H1 (cell line): Measurements from ENCODE around the gene HEATR9. TPM values are rescaled to one million over a fixed set of nuclear protein-coding genes. Genes with fewer than 3 reads are reported as not detected.

Experiments used
- CTCF ChIA-PET: fragments of 300-600 bp; sonication (Branson Sonifier 250); formaldehyde crosslinking; loops from one replicate; lab custom pipeline; 2021; ENCODE audit not compliant: partially characterized antibody; lab: Charles Lee
- POLR2A ChIA-PET: fragments of 300-600 bp; sonication (Branson Sonifier 250); formaldehyde crosslinking; loops from one replicate; lab custom pipeline; 2021; ENCODE audit warnings: inconsistent platforms; ENCODE audit not compliant: partially characterized antibody; lab: Charles Lee
- DNase-seq, 2 experiments: peaks; one replicate each; pipeline versions ENCODE4 v3.0.0 to v3.0.0-alpha.2; 2010 to 2022; ENCODE audit warnings: low spot score in 2 of 2, low read depth in 1 of 2, mixed read lengths in 1 of 2
- FAIRE-seq: peaks from 2 replicates; lab custom pipeline; 2011; peaks lifted over from hg19 to GRCh38; lab: Jason Lieb, UNC
- H2AFZ ChIP-seq: 2 replicates; pipeline ENCODE4 v1.8.1; 2012; ENCODE audit warnings: low read length, inconsistent platforms
- H2AK5ac ChIP-seq: 2 replicates; pipeline ENCODE4 v1.6.1; 2013; ENCODE audit warnings: low read depth, low read length
- H2BK120ac ChIP-seq: replicated peaks from 2 replicates; pipeline ENCODE3; 2013; ENCODE audit warnings: low read depth, low read length, inconsistent platforms
- H2BK12ac ChIP-seq: 2 replicates; pipeline ENCODE4 v1.6.1; 2013; ENCODE audit warnings: low read depth, low read length
- H2BK15ac ChIP-seq: 2 replicates; pipeline ENCODE4 v1.6.1; 2013; ENCODE audit warnings: low read length
- H2BK20ac ChIP-seq: 2 replicates; pipeline ENCODE4 v1.6.1; 2013; ENCODE audit warnings: low read length
- H2BK5ac ChIP-seq: 2 replicates; pipeline ENCODE4 v1.6.1; 2013; ENCODE audit warnings: low read depth, low read length
- H3K14ac ChIP-seq: 2 replicates; pipeline ENCODE4 v1.6.1; 2013; ENCODE audit warnings: inconsistent platforms; ENCODE audit not compliant: insufficient read length
- H3K18ac ChIP-seq: 2 replicates; pipeline ENCODE4 v1.6.1; 2013; ENCODE audit warnings: low read length; ENCODE audit errors: extremely low read depth
- H3K23ac ChIP-seq: 2 replicates; pipeline ENCODE4 v1.6.1; 2013; ENCODE audit warnings: inconsistent platforms; ENCODE audit not compliant: insufficient read length
- H3K23me2 ChIP-seq: 2 replicates; pipeline ENCODE4 v1.6.1; 2013; ENCODE audit warnings: low read depth, low read length
- H3K27ac ChIP-seq: 2 replicates; pipeline ENCODE4 v1.6.1; 2011; ENCODE audit warnings: low read depth, low read length, inconsistent platforms
- H3K27me3 ChIP-seq, 4 experiments: replicated peaks in 1 of 4; 1 replicate in 1 of 4; 2 replicates in 3 of 4; pipeline versions ENCODE4 v1.6.1 to v1.8.1; 2011 to 2013; ENCODE audit warnings: low read length in 3 of 4, mild to moderate bottlenecking in 3 of 4, inconsistent platforms in 2 of 4, mixed read lengths in 2 of 4, moderate library complexity in 1 of 4; ENCODE audit not compliant: control insufficient read depth in 3 of 4, insufficient read depth in 3 of 4; ENCODE audit errors: extremely low read depth in 1 of 4
- H3K36me3 ChIP-seq, 4 experiments: 2 replicates each; pipeline versions ENCODE4 v1.6.1 to v1.8.1; 2011 to 2013; ENCODE audit warnings: mild to moderate bottlenecking in 4 of 4, low read length in 3 of 4, moderate library complexity in 2 of 4, control low read depth in 1 of 4, inconsistent platforms in 1 of 4; ENCODE audit not compliant: insufficient read depth in 4 of 4, control insufficient read depth in 2 of 4
- H3K4ac ChIP-seq: replicated peaks from 2 replicates; pipeline ENCODE3; 2013; ENCODE audit warnings: low read length, low read depth, mixed read lengths, inconsistent platforms; ENCODE audit not compliant: insufficient read length
- H3K4me1 ChIP-seq, 4 experiments: replicated peaks in 1 of 4; 1 replicate in 1 of 4; 2 replicates in 3 of 4; pipeline versions ENCODE4 v1.6.1 to v1.8.1; 2011 to 2013; ENCODE audit warnings: low read length in 3 of 4, inconsistent platforms in 2 of 4, mixed read lengths in 1 of 4; ENCODE audit not compliant: insufficient read depth in 4 of 4, control insufficient read depth in 3 of 4
- H3K4me2 ChIP-seq, 2 experiments: 2 replicates each; pipeline versions ENCODE4 v1.6.1 to v1.8.1; 2011 to 2013; ENCODE audit warnings: low read depth in 2 of 2, low read length in 2 of 2, control low read depth in 1 of 2, inconsistent platforms in 1 of 2, mild to moderate bottlenecking in 1 of 2; ENCODE audit not compliant: insufficient read depth in 1 of 2
- H3K4me3 ChIP-seq, 4 experiments: fragments of 200-600, 300-600 bp in 1 of 4; sonication (generic), shearing (Covaris generic), sonication (Bioruptor Twin) in 1 of 4; 2 replicates each; pipeline versions ENCODE4 v1.5.1 to v1.8.1; 2011 to 2016; ENCODE audit warnings: low read length in 4 of 4, low read depth in 3 of 4, control low read depth in 2 of 4, inconsistent platforms in 2 of 4, mild to moderate bottlenecking in 2 of 4, mixed read lengths in 1 of 4, moderate library complexity in 1 of 4; ENCODE audit not compliant: insufficient read depth in 2 of 4; ENCODE audit errors: extremely low read depth in 1 of 4
- H3K56ac ChIP-seq: replicated peaks from 2 replicates; pipeline ENCODE3; 2013; ENCODE audit warnings: low read depth, mild to moderate bottlenecking, mixed read lengths, low read length, inconsistent platforms; ENCODE audit not compliant: insufficient read length
- H3K79me1 ChIP-seq: 2 replicates; pipeline ENCODE4 v1.6.1; 2013; ENCODE audit warnings: low read depth, low read length, control low read depth
- H3K79me2 ChIP-seq, 2 experiments: 2 replicates each; pipeline versions ENCODE4 v1.6.1 to v1.8.1; 2012 to 2013; ENCODE audit warnings: low read length in 2 of 2, mild to moderate bottlenecking in 2 of 2, inconsistent platforms in 1 of 2; ENCODE audit not compliant: insufficient read depth in 2 of 2, control insufficient read depth in 1 of 2
- H3K9ac ChIP-seq, 4 experiments: replicated peaks in 1 of 4; 1 replicate in 1 of 4; 2 replicates in 3 of 4; pipeline versions ENCODE4 v1.6.1 to v1.8.1; 2011 to 2013; ENCODE audit warnings: low read depth in 3 of 4, low read length in 3 of 4, control low read depth in 2 of 4, mild to moderate bottlenecking in 2 of 4, moderate library complexity in 2 of 4, inconsistent platforms in 1 of 4; ENCODE audit errors: extremely low read depth in 1 of 4
- H3K9me3 ChIP-seq, 2 experiments: 2 replicates each; pipeline versions ENCODE4 v1.6.1 to v1.8.1; 2012 to 2013; ENCODE audit warnings: mild to moderate bottlenecking in 2 of 2, moderate library complexity in 2 of 2, control low read depth in 1 of 2, inconsistent platforms in 1 of 2, low read depth in 1 of 2, low read length in 1 of 2, mixed read lengths in 1 of 2; ENCODE audit not compliant: insufficient read depth in 2 of 2
- H4K20me1 ChIP-seq, 2 experiments: replicated peaks in 1 of 2; 2 replicates each; pipeline versions ENCODE3 to v1.8.1; 2011 to 2013; ENCODE audit warnings: inconsistent platforms in 2 of 2, low read length in 2 of 2, mild to moderate bottlenecking in 1 of 2; ENCODE audit not compliant: insufficient read depth in 2 of 2, control insufficient read depth in 1 of 2
- H4K5ac ChIP-seq: 2 replicates; pipeline ENCODE4 v1.6.1; 2013; ENCODE audit warnings: low read length, low read depth, mixed read lengths, inconsistent platforms; ENCODE audit not compliant: insufficient read length
- H4K8ac ChIP-seq: 2 replicates; pipeline ENCODE4 v1.8.0; 2013; ENCODE audit warnings: mild to moderate bottlenecking, moderate library complexity, low read length, inconsistent platforms; ENCODE audit not compliant: insufficient read depth; ENCODE audit errors: extremely low read depth
- H4K91ac ChIP-seq: replicated peaks from 2 replicates; pipeline ENCODE3; 2013; ENCODE audit warnings: low read length, mixed read lengths, inconsistent platforms; ENCODE audit not compliant: insufficient read length
- CBX5 ChIP-seq: fragments of 300-800, 300-1000 bp; sonication (generic); IDR thresholded peaks from 2 replicates; pipeline ENCODE4 v1.7.1; 2016; ENCODE audit warnings: antibody characterized with exemption, low read length, low read depth
- CHD2 ChIP-seq: IDR thresholded peaks from 2 replicates; pipeline ENCODE4 v1.6.1; 2012; ENCODE audit warnings: low read length, improper control_type of control experiment
- HDAC6 ChIP-seq: IDR thresholded peaks from one replicate; pipeline ENCODE4 v1.7.1; 2012; ENCODE audit warnings: low read depth, mild to moderate bottlenecking, inconsistent platforms, low read length, moderate library complexity
- JUN ChIP-seq: IDR thresholded peaks from 2 replicates; pipeline ENCODE4 v1.6.1; 2011; ENCODE audit warnings: low read depth, mild to moderate bottlenecking, improper control_type of control experiment, low read length
- KDM5A ChIP-seq: fragments of 200-600 bp; IDR thresholded peaks from 2 replicates; pipeline ENCODE4 v1.7.1; 2012; ENCODE audit warnings: mild to moderate bottlenecking, low read length, inconsistent platforms, mixed read lengths
- MAFK ChIP-seq: IDR thresholded peaks from 2 replicates; pipeline ENCODE4 v1.6.1; 2012; ENCODE audit warnings: low read depth, mild to moderate bottlenecking, improper control_type of control experiment, low read length
- NANOG ChIP-seq: IDR thresholded peaks from 2 replicates; pipeline ENCODE4 v1.6.1; 2011; ENCODE audit warnings: low read length, low read depth, mild to moderate bottlenecking, inconsistent platforms; ENCODE audit not compliant: insufficient read depth, poor library complexity, severe bottlenecking
- RNF2 ChIP-seq: fragments of 200-900, 300-1000 bp; sonication (generic); IDR thresholded peaks from 2 replicates; pipeline ENCODE4 v1.7.1; 2016; ENCODE audit warnings: borderline replicate concordance, low read depth, mild to moderate bottlenecking, antibody characterized with exemption, low read length; ENCODE audit not compliant: poor library complexity, severe bottlenecking; ENCODE audit errors: missing control alignments
- SIX5 ChIP-seq: IDR thresholded peaks from 2 replicates; pipeline ENCODE4 v1.6.1; 2011; ENCODE audit warnings: mild to moderate bottlenecking, low read depth, low read length
- SP4 ChIP-seq: IDR thresholded peaks from 2 replicates; pipeline ENCODE4 v1.6.1; 2012; ENCODE audit warnings: low read length, inconsistent platforms
- TAF1 ChIP-seq: IDR thresholded peaks from 2 replicates; pipeline ENCODE4 v1.6.1; 2011; ENCODE audit warnings: mild to moderate bottlenecking, low read depth, low read length
- WGBS, 2 experiments: shearing (Covaris generic) in 1 of 2; methylation state at CpG; one replicate each; pipeline versions ENCODE4 v1.1.6 to v1.1.7; 2013 to 2015; ENCODE audit warnings: low lambda C conversion rate in 2 of 2, mixed read lengths in 2 of 2, inconsistent platforms in 1 of 2, low coverage in 1 of 2, missing lambda C conversion rate in 1 of 2; ENCODE audit not compliant: insufficient replicate concordance in 2 of 2, insufficient coverage in 1 of 2, insufficient read length in 1 of 2; ENCODE audit errors: extremely low coverage in 1 of 2, missing lambda C conversion rate in 1 of 2; 5-methylcytosine and 5-hydroxymethylcytosine counted together
- polyA plus RNA-seq, 7 experiments: library from polyadenylated mRNA; depleted of rRNA in 3 of 7; stranded (reverse) in 5 of 7; unstranded in 2 of 7; fragments of >200 nt in 5 of 7; fragments of 200-250 nt in 2 of 7; gene quantifications; 1 replicate in 5 of 7; 2 replicates in 1 of 7; 4 replicates in 1 of 7; pipeline versions ENCODE4 v1.2.1 to v1.2.3, GENCODE V29; 2011 to 2013; ENCODE audit warnings: missing spikeins in 2 of 7, mixed read lengths in 2 of 7
- total RNA-seq: library from RNA; stranded (reverse); fragmentation: NEBNext Ultra II Directional; extraction: Animal tissue kit (Norgen Biotek cat#: 25700); gene quantifications from 2 replicates; pipeline ENCODE4 v1.2.1, GENCODE V29; 2021
- TF ChIP-seq, protein P1 (sequence below): IDR thresholded peaks from 2 replicates; pipeline ENCODE4 v1.6.1; 2012; ENCODE audit warnings: inconsistent platforms

HEATR9 gene
- total and polyA plus RNA-seq, 2 of the 8 experiments (the other 6 are each of a cell fraction or from before 2014, with no cell fraction given) = not detected

DNA sequence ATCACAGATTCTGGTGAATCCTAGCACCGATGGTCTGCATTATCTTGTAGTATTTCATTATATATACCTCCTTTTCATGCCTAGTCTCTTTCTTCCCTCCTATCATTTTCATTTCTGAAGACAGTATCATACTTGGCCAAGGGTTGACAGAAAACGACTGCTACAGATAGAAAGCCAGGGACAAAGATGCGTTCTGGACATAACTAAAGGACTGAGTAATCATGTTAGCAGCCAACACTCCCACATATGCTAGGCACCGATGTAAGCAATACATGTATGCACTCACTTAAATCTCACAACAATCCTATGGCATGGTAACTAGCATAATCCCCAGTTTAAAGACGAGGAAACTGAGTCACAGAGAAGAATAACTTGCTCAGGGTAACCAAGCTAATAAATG, 39.0 kb upstream of the HEATR9 start:
- Histone ChIP-seq H3K36me3 (no peaks in the 10 kb centered on the region; a peak in 2 of 8 replicates), H2BK20ac (no peak overlapping the region), H2AK5ac (no peak overlapping the region), H3K4ac (no peak overlapping the region), H2AFZ (no peak overlapping the region), H4K8ac (no peak overlapping the region), H3K9ac (no peak overlapping the region), H3K18ac (no peak overlapping the region), H3K4me3 (no peak overlapping the region), H2BK5ac (no peak overlapping the region), H3K27ac (no peak overlapping the region), H4K5ac (no peak overlapping the region), H3K23me2 (no peaks in the 10 kb centered on the region), H2BK120ac (no peak overlapping the region), H3K14ac (no peak overlapping the region), H4K91ac (no peak overlapping the region), H3K79me2 (no peaks in the 10 kb centered on the region; a peak in 1 of 4 replicates), H3K23ac (no peak overlapping the region), H3K4me2 (no peak overlapping the region), H3K27me3 (no peaks in the 10 kb centered on the region), H3K79me1 (no peaks in the 10 kb centered on the region), H3K56ac (no peak overlapping the region), H2BK15ac (no peak overlapping the region), H3K4me1 (no peaks in the 10 kb centered on the region), H3K9me3 (peaks cover 4 to 6% of the 10 kb centered on the region in 2 experiments; a peak in 2 of 4 replicates), H2BK12ac (no peak overlapping the region), H4K20me1 (no peaks in the 10 kb centered on the region)
- DNase-seq = no peak
- FAIRE-seq = no peak
- WGBS, 2 experiments = 87% methylated on average over 5 of the region's 5 CpGs; no CpG with 5 or more reads in 1 of the 2 experiments
- ChIA-PET POLR2A (no interaction called here), CTCF (no interaction called here)
- TF ChIP-seq CBX5 (no peak), KDM5A (no peak), SP4 (no peak), CHD2 (no peak), NANOG (no peak), SIX5 (no peak), MAFK (no peak), HDAC6 (no peak), RNF2 (no peak), TAF1 (no peak), JUN (no peak)
- TF ChIP-seq, protein P1, sequence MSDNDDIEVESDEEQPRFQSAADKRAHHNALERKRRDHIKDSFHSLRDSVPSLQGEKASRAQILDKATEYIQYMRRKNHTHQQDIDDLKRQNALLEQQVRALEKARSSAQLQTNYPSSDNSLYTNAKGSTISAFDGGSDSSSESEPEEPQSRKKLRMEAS = no peak
